Measurements from ENCODE around the gene MRPS16. TPM values are rescaled to one million over a fixed set of nuclear protein-coding genes. Genes with fewer than 3 reads are reported as not detected.

The MRPS16 gene
- total and polyA plus RNA-seq, 2 donors from 2014 or later, result 82.9 to 160 TPM

GRCh38 chr10:73248259-73248724, 4.2 kb downstream of the MRPS16 start:
- Histone ChIP-seq H3K4me1 (ENCODE audit: control insufficient read depth in 2 of 3, insufficient read depth in 2 of 3, low read depth in 1 of 3, low read length in 3 of 3) (peaks cover 0 to 16% (median 9%) of the 10 kb centered on the region in 3 donors), H3K9me3 (ENCODE audit: control insufficient read depth in 2 of 3, insufficient read depth in 1 of 3, low read length in 3 of 3) (no peaks in the 10 kb centered on the region), H3K36me3 (ENCODE audit: control insufficient read depth in 2 of 3, insufficient read depth in 3 of 3, low read length in 3 of 3) (peaks cover 4 to 13% (median 6%) of the 10 kb centered on the region in 3 donors), H3K4me3 (ENCODE audit: low read length in 3 of 3) (peak overlapping the region in 1 of 3 donors; percentile 86), H3K27me3 (ENCODE audit: control insufficient read depth, insufficient read depth, low read length) (no peaks in the 10 kb centered on the region), H3K9ac (ENCODE audit: low read length in 3 of 3) (no peak overlapping the region), H3K27ac (ENCODE audit: low read depth in 2 of 2, low read length in 2 of 2) (no peak overlapping the region)
- no peak for DNase-seq
- intact Hi-C loops (cut with DNase I), result no loop called here
- FAIRE-seq, result no peak
- no peak for TF ChIP-seq CTCF (IDR thresholded peaks at IDR 0.05; ENCODE audit: borderline replicate concordance, extremely low read depth, insufficient read depth)

DNA sequence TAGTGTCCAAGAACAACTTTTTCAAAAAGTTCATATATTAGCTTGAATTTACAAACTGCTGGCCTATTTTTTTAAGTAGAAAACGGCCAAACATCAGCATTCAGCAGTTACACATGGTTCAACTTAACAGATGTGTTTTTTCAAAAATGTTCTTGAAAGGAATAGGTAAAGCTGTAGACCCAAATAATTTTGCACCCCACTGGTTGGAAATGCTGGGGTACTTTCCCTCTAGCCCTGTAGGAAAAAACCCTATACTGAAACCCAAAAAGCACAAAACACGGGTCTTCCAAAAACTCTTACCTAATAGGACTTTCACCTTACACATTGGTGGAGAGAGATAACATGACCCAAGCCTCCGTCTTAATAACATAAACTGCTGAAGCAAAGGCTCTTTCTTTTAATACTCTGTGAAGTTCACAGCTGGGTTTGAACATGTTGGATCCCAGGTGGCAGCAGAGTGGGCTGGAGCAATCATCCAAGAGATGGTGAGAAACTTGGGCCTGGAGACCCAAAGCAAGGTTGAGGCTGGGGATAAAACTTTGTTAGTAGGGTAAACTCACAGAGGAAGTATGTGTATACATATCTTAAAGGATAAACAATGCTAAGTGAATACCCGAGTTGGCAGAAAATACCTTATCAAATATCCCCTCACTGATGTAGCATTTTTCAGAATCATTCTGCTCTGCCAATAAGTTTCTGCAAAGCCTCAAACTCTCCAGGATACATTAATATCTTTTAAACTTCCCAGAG, 4.8 kb downstream of the MRPS16 start:
- H3K27ac ChIP-seq (ENCODE audit: low read depth in 2 of 2, low read length in 2 of 2), result peak overlapping the region; percentile 71
- FAIRE-seq, result no peak

GRCh38 chr10:73246646-73247508, 5.6 kb downstream of the MRPS16 start, which contains the start of gene DNAJC9:
Gene DNAJC9, minus strand, starts transcription at chr10:73247255. Its CDS starts 66 bp downstream, at chr10:73247189.
- Histone ChIP-seq H3K4me3 (ENCODE audit: low read length in 3 of 3) (peak within 1 kb of the TSS; percentile 86 to 94 (median 90)), H3K36me3 (ENCODE audit: control insufficient read depth in 2 of 3, insufficient read depth in 3 of 3, low read length in 3 of 3) (peaks cover 4 to 18% (median 6%) of the 10 kb centered on the region in 3 donors), H3K9me3 (ENCODE audit: control insufficient read depth in 2 of 3, insufficient read depth in 1 of 3, low read length in 3 of 3) (no peaks in the 10 kb centered on the region), H3K4me1 (ENCODE audit: control insufficient read depth in 2 of 3, insufficient read depth in 2 of 3, low read depth in 1 of 3, low read length in 3 of 3) (peaks cover 0 to 12% (median 9%) of the 10 kb centered on the region in 3 donors), H3K9ac (ENCODE audit: low read length in 3 of 3) (peak within 1 kb of the TSS; percentile 69 to 89 (median 73)), H3K27ac (ENCODE audit: low read depth in 2 of 2, low read length in 2 of 2) (peak within 1 kb of the TSS; percentile 71), H3K27me3 (ENCODE audit: control insufficient read depth, insufficient read depth, low read length) (no peaks in the 10 kb centered on the region)
- intact Hi-C loops (cut with DNase I), result no loop called here
- FAIRE-seq, result no peak
- TF ChIP-seq CTCF (IDR thresholded peaks at IDR 0.05; ENCODE audit: borderline replicate concordance, extremely low read depth, insufficient read depth), result no peak
- peak; percentile 97 to 99 (median 97) for DNase-seq

More for the DNA sequence above, 4.8 kb downstream of the MRPS16 start:
- intact Hi-C loops (cut with DNase I), result no loop called here
- peak in 1 of 5 donors; percentile 4 for DNase-seq
- no peak for TF ChIP-seq CTCF (IDR thresholded peaks at IDR 0.05; ENCODE audit: borderline replicate concordance, extremely low read depth, insufficient read depth)
- Histone ChIP-seq H3K9me3 (ENCODE audit: control insufficient read depth in 2 of 3, insufficient read depth in 1 of 3, low read length in 3 of 3) (no peaks in the 10 kb centered on the region), H3K4me3 (ENCODE audit: low read length in 3 of 3) (peak overlapping the region; percentile 68 to 90 (median 86)), H3K4me1 (ENCODE audit: control insufficient read depth in 2 of 3, insufficient read depth in 2 of 3, low read depth in 1 of 3, low read length in 3 of 3) (peaks cover 0 to 13% (median 9%) of the 10 kb centered on the region in 3 donors), H3K36me3 (ENCODE audit: control insufficient read depth in 2 of 3, insufficient read depth in 3 of 3, low read length in 3 of 3) (peaks cover 4 to 13% (median 6%) of the 10 kb centered on the region in 3 donors), H3K9ac (ENCODE audit: low read length in 3 of 3) (peak overlapping the region; percentile 48 to 69 (median 66)), H3K27me3 (ENCODE audit: control insufficient read depth, insufficient read depth, low read length) (no peaks in the 10 kb centered on the region)

All from kidney (tissue), 14 donors.